Hippocampal formation (tissue), 2 donors: ENCODE data around the gene ATRN.

Experiments
- DNase-seq, 2 donors: peaks; one replicate each; lab custom pipeline; 2025; lab: John Stamatoyannopoulos, UW

The ATRN gene

GRCh38 chr20:3628502-3629314 lies 157.9 kb downstream of the ATRN start:
- DNase-seq, result no peak

DNA sequence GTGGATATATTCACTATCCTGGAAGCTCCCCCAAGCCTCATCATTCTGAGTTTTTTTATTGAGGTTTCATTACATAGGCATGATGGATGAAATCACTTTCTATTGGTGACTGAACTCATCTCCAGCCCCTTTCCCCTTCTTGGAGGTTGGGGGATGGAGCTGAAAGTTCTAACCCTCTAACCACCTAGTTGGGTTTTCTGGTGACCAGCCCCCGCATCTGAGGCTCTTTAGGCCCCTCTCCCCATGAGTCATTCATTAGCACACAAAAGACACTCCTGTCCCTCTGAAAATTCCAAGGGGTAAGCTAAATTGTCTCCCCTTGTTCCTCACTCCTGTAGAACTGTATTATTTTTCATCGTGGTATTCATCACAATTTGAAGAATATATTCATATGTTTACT lies 159.1 kb downstream of the ATRN start:
- no peak for DNase-seq

- DNase-seq, result no peak
These were observed 159.6 kb downstream of the ATRN start for GRCh38 chr20:3630429-3630828.

- no peak for DNase-seq
These were observed 160.7 kb downstream of the ATRN start for GRCh38 chr20:3631534-3631933.

GRCh38 chr20:3632311-3633004 lies 161.6 kb downstream of the ATRN start:
- no peak for DNase-seq

GRCh38 chr20:3633913-3634478 lies 163.2 kb downstream of the ATRN start:
- DNase-seq, result no peak

DNA sequence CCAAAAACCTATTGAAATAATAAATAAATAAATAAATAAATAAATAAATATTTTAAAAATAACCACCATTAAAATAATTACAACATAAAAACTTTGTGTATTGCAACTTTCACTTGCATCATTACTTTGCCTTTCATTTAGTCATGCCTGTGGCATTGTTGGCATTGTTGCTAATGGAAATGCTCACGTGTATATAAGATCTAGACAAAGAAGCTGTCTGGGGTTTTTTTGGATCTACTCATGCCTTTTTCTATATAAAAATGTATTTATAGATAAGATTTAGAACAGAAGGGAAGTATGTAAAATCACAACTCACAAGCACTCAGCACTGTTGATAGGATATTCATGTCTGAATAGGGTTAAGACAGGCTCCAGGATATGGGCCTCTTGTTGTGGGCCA lies 164.5 kb downstream of the ATRN start:
- no peak for DNase-seq

DNA sequence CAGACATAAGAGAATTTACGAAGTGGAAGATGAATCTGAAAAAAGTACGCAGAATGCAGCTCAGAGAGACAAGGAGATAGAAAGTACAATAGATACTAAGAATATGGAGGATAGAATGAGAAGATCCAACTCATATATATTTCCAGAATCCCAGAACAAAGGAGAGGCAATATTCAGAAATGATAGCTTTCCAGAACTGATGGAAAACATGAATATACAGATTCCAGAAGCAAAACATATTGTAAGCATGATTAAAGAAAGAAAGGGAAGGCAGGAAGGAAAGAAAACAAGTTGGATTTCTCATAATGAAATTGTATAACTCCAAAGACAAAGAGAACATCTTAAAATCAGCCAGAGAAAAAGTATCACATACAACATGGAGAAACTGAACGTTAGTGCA lies 169.4 kb downstream of the ATRN start:
- no peak for DNase-seq

DNA sequence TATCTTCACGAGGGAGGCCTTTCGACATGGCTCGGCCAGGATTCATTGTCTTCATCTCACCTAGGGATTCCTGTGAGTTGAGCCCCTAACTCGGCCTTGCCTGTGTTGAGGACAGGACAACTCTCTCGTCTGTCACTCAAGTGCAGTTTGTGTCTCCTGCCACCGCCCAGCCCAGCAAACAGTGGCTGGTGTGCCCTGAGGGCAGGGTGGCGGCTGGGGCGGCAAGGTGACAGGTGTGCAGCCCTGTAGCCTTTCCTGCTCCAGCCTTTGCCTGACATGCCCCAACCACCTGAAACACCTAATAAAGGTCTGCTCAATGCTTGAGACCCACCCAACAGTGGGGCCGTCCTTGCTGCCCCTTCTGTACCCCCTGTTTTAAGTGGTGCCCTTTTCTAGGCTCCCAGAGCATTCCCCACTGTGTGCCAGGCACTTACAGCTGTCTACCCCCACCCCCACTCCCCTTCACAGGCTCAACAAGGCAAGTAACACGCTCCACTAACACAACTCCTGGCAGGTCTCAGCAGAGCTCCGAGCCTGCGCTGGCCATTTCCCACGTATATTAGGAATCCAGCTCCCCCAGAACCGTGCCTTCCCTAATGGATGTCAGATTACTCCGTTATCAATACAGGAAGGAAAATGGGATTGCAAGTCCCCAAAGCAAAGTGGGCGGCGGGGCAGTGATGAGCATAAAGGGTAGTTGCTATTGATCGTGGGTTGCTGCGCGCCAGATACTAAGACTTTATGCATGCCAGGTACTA lies 174.7 kb downstream of the ATRN start:
- no peak for DNase-seq

DNA sequence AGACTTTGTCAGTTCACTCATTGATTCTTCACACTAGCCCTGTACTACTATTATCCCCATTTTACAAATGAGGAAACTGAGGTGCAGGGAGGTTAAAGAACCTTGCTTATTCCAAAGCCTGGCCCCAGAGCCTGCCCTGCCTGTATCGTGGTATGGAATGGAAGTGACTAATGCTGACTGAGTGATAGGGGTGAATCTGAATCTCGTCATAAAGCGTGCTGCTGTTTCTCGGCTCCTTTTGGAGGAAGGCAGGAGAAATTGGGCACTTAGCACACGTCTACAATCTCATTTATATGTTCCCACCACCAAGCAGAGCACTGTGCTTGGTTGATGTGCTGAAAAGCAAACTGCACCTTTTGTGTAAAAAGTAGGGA lies 175.2 kb downstream of the ATRN start:
- DNase-seq, result no peak

- DNase-seq, result no peak
These were observed 175.8 kb downstream of the ATRN start for GRCh38 chr20:3646651-3647050.

DNA sequence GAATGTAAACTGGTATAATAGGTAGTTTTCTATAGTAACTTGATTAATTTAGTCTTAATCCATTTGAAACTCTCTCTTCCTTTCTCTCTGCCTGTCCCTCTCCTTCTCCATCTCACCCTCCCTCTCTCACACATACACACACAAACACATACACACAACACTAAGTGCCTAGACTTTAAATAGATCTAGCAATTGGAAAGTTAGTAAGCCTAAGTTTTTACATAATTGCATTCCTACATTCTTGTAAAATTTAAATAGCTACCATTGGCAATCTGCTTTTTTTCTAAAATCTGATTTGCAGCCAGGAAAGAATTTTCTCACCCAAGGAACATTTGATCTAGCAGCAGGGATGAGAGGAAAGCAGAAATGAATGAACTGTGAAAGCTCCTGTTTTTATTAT lies 176.7 kb downstream of the ATRN start:
- peak in 1 of 2 donors; percentile 58 for DNase-seq

GRCh38 chr20:3648951-3649350 lies 178.1 kb downstream of the ATRN start:
- DNase-seq, result no peak

DNA sequence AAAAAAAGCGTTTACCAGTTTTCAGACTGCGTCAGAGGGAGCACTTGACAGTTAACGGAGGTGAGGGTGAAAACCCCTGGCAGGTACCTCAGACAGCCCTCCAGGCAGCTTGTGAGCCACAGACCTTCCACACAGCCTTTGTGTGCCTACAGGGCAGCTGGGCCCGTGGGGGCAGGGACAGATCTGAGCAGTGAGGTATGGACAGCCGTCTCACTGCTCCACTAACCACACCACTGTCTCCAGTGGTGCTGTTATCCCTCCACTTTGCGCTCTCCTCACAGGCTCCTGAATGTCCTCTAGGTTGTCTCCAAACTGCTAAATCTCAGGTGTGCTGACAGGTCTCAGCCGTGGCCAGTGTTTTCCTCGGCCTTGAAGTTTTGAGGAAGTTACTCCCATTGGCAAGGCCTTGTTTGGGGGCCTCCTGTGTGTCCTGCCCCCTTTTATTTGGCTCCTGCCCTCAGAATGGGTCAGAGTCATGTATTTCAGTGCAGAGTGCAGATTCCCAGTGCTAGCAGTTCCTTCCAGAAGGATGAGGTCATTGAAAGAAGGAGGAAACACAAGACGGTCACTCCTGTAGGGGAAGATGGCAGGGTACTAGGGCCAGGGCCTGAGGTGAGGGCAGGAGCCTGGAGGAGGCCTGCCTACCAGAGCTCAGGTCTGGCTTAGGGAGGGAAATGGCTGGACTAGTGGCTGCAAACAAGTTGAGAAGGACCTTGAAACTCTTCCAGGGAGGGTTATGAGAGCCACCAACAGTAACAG lies 180.6 kb downstream of the ATRN start:
- no peak for DNase-seq

- DNase-seq, result no peak
These were observed 181.4 kb downstream of the ATRN start for GRCh38 chr20:3652221-3652620.

GRCh38 chr20:3652676-3653596 lies 182.1 kb downstream of the ATRN start:
- no peak for DNase-seq

DNA sequence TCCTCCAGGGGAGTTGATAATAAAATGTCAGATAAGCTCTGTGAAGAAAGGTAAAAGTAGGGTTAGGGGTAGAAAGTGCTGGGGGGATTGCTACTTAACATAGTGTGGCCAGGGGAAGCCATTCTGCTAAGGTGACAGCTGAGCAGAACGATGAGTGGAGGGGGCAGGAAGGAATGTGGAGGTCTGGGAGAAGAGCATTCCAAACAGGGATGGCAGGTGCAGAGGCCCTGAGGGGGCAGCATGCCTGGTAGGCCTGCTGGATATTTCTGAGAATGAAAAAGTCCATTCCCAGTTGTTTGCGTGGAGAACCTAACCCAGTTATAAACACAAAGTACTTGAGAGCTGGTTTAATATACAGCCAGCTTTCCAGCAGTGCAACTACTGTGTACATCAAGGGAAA lies 183.1 kb downstream of the ATRN start:
- DNase-seq, result no peak

DNA sequence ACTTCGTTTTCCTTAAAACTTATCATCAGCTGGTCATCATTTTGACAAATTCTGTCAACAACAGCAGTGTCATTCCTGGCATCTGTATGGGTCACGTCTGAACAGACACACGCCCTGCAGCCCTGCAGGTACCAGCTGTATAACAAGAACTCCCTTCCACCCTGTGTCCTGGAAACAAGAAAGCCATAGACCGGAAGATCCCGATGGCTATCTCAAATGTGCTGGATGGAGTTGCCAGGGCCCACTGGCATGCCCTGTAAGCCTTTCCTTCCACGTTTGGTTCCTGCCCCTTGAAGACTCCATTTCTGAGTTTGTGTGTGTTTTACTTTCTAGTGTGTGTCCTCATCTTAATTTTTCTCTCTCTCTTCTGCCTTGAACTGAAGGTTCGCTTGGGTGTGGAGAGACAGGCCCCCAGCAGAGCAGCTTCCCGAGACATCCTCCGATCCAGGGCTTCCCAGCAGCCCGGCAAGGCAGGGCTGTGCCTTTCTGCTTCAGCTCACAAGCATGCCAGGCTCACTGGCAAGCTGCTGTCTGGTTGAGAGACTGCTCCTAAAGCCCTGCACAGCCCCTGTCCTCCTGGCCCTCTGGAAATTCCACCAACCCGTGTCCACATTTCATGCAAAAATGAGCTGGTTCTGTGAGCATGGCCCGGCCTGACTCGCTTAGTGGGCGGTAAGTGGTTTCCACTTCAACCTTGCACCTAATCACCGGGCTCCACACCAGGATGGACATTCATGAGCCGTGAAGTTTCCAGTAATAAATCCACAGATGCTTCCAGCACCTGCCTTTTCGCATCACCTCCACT lies 183.7 kb downstream of the ATRN start:
- DNase-seq, result no peak

- DNase-seq, result no peak
These were observed 184.2 kb downstream of the ATRN start for GRCh38 chr20:3655131-3655405.
